IMR-90 (cell line): Measurements from ENCODE around the gene CDHR2.

Experiments used
- CEBPB ChIP-seq: IDR thresholded peaks from 2 replicates; pipeline ENCODE4 v1.6.1; 2012; ENCODE audit warnings: low read depth, low read length, improper control_type of control experiment
- CHD1 ChIP-seq: IDR thresholded peaks from 2 replicates; pipeline ENCODE4 v1.6.1; 2012; ENCODE audit warnings: low read depth, low read length, improper control_type of control experiment
- CTCF ChIP-seq: conservative IDR thresholded peaks from 2 replicates; pipeline ENCODE4 v1.5.1; 2012; ENCODE audit warnings: mild to moderate bottlenecking, low read depth, low read length, improper control_type of control experiment
- MAZ ChIP-seq: IDR thresholded peaks from 2 replicates; pipeline ENCODE4 v1.6.1; 2012; ENCODE audit warnings: low read depth, mild to moderate bottlenecking, low read length, improper control_type of control experiment, moderate library complexity, borderline replicate concordance
- NFE2L2 ChIP-seq: fragments of 150-350 bp; IDR thresholded peaks from 2 replicates; pipeline ENCODE4 v1.6.1; 2016; ENCODE audit warnings: low read depth, mild to moderate bottlenecking, low read length
- POLR2A ChIP-seq: IDR thresholded peaks from 2 replicates; pipeline ENCODE4 v1.6.1; 2012; ENCODE audit warnings: mild to moderate bottlenecking, low read depth, low read length
- RAD21 ChIP-seq: IDR thresholded peaks from 2 replicates; pipeline ENCODE4 v1.6.1; 2012; ENCODE audit warnings: low read length, improper control_type of control experiment
- RCOR1 ChIP-seq: IDR thresholded peaks from 2 replicates; pipeline ENCODE4 v1.6.1; 2012; ENCODE audit warnings: mild to moderate bottlenecking, low read length, improper control_type of control experiment; ENCODE audit not compliant: insufficient replicate concordance
- RFX5 ChIP-seq: IDR thresholded peaks from 2 replicates; pipeline ENCODE4 v1.8.0; 2012; ENCODE audit warnings: low read depth, mild to moderate bottlenecking, low read length, moderate library complexity
- USF2 ChIP-seq: fragments of 150-350 bp; IDR thresholded peaks from 2 replicates; pipeline ENCODE4 v1.6.1; 2017; ENCODE audit warnings: mild to moderate bottlenecking, antibody characterized with exemption, low read length, low read depth
- TF ChIP-seq, protein P1 (sequence below): fragments of 150-350 bp; IDR thresholded peaks from 2 replicates; pipeline ENCODE4 v1.6.1; 2016; ENCODE audit warnings: low read depth, mild to moderate bottlenecking, low read length, moderate library complexity, borderline replicate concordance

DNA sequence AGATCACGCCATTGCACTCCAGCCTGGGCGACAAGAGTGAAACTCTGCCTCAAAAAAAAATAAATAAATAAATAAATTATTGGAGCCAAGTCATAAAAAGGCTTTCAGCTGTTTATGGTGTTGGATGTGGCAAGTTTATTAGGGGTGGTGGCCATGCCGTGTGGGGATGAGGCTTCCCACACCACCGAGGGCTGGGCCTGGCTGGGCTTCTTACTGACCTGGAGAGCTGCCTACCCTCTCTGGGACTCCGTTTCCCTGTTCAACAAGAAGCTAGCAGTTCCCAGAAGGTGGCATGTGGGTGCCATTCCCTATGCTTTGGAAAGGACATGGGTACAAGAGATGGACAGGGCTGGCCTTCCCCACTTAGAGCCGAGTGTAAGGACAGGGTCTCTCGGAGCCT, 38.3 kb downstream of the CDHR2 start:
- no peak for TF ChIP-seq RFX5
- no peak for TF ChIP-seq POLR2A
- TF ChIP-seq RCOR1 = no peak
- TF ChIP-seq MAZ = no peak
- no peak for TF ChIP-seq CTCF
- TF ChIP-seq NFE2L2 = no peak
- TF ChIP-seq RAD21 = no peak
- no peak for TF ChIP-seq CHD1
- no peak for TF ChIP-seq CEBPB
- no peak for TF ChIP-seq USF2
- TF ChIP-seq, protein P1, sequence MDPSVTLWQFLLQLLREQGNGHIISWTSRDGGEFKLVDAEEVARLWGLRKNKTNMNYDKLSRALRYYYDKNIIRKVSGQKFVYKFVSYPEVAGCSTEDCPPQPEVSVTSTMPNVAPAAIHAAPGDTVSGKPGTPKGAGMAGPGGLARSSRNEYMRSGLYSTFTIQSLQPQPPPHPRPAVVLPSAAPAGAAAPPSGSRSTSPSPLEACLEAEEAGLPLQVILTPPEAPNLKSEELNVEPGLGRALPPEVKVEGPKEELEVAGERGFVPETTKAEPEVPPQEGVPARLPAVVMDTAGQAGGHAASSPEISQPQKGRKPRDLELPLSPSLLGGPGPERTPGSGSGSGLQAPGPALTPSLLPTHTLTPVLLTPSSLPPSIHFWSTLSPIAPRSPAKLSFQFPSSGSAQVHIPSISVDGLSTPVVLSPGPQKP = no peak
